GM10248 (cell line): ENCODE results near the gene LDAH.
A peak's percentile ranks its signal among the peaks of the same experiment; 100 is the strongest.

Experiments used
- CTCF ChIA-PET: fragments of 300-600 bp; sonication (Branson Sonifier 250); formaldehyde crosslinking; extraction: SDS; loops from one replicate; lab custom pipeline; 2021; ENCODE audit warnings: antibody characterized with exemption; lab: Yijun Ruan, JAX
- POLR2A ChIA-PET: fragments of 350-650 bp; sonication (Branson Sonifier 250); formaldehyde crosslinking; extraction: SDS; loops from one replicate; lab custom pipeline; 2020; ENCODE audit warnings: antibody characterized with exemption; lab: Yijun Ruan, JAX
- DNase-seq: peaks from one replicate; pipeline ENCODE4 v3.0.0; 2012; ENCODE audit errors: extremely low spot score
- TF ChIP-seq, protein P1 (sequence below): IDR thresholded peaks from 2 replicates; pipeline ENCODE4 v1.5.1; 2012; ENCODE audit warnings: mild to moderate bottlenecking, low read depth; ENCODE audit errors: extremely low read depth, missing control alignments, control extremely low read depth

Gene LDAH

DNA sequence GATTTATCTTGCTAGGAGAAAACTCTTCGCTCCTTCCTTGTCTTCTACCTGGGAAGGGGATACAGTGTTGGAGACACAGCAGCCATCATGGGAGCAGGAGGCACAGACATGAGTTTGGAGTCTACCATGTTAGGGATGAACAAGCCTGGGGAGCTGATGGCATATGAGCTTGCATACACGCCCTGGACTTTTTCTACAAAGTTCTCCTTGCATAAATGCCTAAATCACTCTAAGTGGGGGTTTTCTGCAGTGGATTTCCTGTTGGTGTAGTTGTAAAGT is 168.4 kb downstream of the LDAH start:
- DNase-seq, result no peak
- ChIA-PET CTCF (interaction anchor here (1.0 to 2.2 kb wide), 3 partner anchors 9 to 308 kb away, joined by 3 to 15 read pairs (median 5); no protein-coding TSS in a partner anchor), POLR2A (interaction anchor here (6.9 kb wide), 1 partner anchor 207 kb away, joined by 82 read pairs; the partner anchor contains the start of gene RHOB)
- TF ChIP-seq, protein P1, sequence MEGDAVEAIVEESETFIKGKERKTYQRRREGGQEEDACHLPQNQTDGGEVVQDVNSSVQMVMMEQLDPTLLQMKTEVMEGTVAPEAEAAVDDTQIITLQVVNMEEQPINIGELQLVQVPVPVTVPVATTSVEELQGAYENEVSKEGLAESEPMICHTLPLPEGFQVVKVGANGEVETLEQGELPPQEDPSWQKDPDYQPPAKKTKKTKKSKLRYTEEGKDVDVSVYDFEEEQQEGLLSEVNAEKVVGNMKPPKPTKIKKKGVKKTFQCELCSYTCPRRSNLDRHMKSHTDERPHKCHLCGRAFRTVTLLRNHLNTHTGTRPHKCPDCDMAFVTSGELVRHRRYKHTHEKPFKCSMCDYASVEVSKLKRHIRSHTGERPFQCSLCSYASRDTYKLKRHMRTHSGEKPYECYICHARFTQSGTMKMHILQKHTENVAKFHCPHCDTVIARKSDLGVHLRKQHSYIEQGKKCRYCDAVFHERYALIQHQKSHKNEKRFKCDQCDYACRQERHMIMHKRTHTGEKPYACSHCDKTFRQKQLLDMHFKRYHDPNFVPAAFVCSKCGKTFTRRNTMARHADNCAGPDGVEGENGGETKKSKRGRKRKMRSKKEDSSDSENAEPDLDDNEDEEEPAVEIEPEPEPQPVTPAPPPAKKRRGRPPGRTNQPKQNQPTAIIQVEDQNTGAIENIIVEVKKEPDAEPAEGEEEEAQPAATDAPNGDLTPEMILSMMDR, result no peak

DNA sequence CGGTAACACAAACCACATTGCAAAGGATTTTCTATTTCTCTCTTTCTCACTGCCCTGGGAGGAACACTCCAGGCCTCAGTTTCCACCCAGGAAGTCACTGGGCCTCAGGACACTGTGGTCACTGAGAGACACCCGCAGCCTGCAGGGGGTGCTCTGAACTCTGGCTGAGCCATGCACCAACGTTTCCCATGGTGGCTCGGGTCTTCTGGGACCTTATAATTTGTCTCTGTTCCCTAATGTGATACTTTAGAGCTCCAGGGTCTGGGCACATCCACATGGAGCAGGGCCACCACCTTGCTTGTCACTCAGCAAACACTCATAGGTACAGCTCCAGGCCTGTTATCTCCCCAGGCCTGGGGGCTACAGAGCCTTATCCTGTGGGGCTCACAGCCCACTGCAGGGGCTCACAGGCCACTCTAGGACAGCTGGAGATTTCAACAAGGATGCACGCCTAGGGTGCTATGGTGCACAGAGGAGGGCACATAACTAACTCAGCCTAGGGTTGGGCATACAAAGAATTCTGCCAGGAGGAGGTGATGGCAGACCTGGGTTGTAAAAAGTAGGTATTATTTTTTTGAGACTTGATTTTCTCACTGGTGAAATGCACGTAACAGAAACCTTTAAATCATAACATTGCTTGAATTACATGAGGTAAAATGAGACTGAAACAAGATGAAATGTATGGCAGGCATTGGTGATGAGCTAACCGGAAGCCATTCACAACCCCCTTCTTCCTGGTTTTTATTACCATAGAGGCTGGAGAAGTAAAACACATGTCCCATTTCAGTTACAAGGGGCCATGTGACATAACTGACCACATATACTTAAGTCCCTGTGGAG is 169.0 kb downstream of the LDAH start:
- TF ChIP-seq, protein P1, result peak; percentile 11
- POLR2A ChIA-PET, result interaction anchor here (6.9 kb wide), 1 partner anchor 206 kb away, joined by 82 read pairs; the partner anchor contains the start of gene RHOB
- CTCF ChIA-PET, result interaction anchor here (1.0 to 6.7 kb wide), 4 partner anchors 7 to 309 kb away, joined by 3 to 91 read pairs (median 10); no protein-coding TSS in a partner anchor
- DNase-seq, result no peak

DNA sequence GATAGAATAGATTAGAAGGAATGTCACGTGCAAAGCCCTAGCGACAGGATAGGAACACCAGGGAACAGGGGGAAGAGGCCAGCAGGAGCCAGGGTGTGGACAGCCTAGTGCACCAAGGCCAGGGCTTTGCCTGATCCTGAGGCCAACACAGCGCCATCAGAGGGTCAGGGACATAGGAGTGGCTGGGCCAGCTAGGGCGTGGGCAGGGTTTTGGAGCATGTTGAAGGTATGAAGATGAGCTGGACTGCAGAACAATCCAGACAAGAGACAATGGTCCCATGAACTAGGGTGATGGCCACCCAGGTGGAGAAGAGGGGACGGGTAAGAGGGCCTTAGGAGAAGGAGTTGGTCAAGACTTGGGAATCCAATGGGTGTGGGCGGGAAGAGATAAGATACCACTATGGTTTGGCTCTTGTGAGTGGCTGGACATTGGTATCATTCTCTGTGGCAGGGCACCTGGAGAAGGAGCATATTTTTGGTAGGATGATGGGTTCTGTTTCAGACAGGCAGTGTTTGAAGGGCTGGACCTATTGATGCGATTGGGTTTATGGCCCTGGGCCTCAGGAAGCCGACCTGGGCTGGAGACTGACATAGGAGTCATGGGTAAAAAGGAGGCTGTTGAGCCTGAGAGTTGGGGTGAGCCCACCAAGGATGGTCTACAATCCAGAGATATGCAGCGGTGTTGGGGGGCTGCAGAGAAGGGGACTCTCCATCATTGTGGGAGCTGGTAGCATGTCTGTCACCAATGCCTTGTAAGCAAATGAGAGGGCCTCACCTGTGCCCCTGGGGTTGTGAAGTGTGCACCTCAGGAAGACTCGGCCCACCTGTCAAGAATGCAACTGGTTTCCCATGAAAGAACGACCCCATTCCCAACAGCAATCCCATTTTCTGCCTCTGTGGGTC is 170.0 kb downstream of the LDAH start:
- ChIA-PET POLR2A (interaction anchor here (6.9 kb wide), 1 partner anchor 205 kb away, joined by 82 read pairs; the partner anchor contains the start of gene RHOB), CTCF (interaction anchor here (1.7 to 7.2 kb wide), 8 partner anchors 8 to 310 kb away, joined by 12 to 101 read pairs (median 38); no protein-coding TSS in a partner anchor)
- TF ChIP-seq, protein P1, result no peak
- DNase-seq, result no peak

DNA sequence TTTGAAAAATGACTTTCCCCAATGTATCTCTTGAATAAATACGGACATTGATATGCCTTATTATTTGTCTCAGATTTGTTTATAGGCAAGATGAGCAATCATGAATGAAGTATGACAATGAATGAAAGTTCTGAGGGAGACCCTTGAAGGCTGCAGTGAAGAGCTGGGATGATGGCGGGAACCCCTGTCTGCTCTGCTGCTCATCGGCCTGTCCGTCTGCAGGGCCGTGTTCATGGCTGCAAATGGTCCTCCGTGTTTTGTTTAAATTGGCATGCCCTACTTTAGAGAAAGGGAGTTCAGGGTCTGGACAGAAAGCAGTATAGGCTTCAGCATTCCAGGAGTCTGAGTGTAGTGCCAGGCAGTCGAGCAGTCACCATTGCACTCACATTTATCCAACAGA is 170.8 kb downstream of the LDAH start:
- ChIA-PET CTCF (interaction anchor here (1.1 to 7.2 kb wide), 21 partner anchors 9 to 636 kb away, joined by 3 to 101 read pairs (median 6); partner anchors contain the start of gene LDAH), POLR2A (interaction anchor here (6.9 kb wide), 1 partner anchor 204 kb away, joined by 82 read pairs; the partner anchor contains the start of gene RHOB)
- DNase-seq, result no peak
- TF ChIP-seq, protein P1, result no peak

- CTCF ChIA-PET, result interaction anchor here (0.7 to 7.2 kb wide), 62 partner anchors 9 to 1854 kb away, joined by 3 to 101 read pairs (median 4); partner anchors contain the start of genes LDAH and RHOB
- DNase-seq, result no peak
- TF ChIP-seq, protein P1, result no peak
- POLR2A ChIA-PET, result interaction anchor here (6.9 kb wide), 1 partner anchor 204 kb away, joined by 82 read pairs; the partner anchor contains the start of gene RHOB
Observed at GRCh38 chr2:20651731-20652099, 171.2 kb downstream of the LDAH start.
